ENCODE results near the gene ACY1. TPM values are rescaled to one million over a fixed set of nuclear protein-coding genes. Genes with fewer than 3 reads are reported as not detected.

Gene ACY1
- polyA plus RNA-seq, 1 of the 3 experiments (the other 2 are of a cell fraction) = 93.0 TPM

DNA sequence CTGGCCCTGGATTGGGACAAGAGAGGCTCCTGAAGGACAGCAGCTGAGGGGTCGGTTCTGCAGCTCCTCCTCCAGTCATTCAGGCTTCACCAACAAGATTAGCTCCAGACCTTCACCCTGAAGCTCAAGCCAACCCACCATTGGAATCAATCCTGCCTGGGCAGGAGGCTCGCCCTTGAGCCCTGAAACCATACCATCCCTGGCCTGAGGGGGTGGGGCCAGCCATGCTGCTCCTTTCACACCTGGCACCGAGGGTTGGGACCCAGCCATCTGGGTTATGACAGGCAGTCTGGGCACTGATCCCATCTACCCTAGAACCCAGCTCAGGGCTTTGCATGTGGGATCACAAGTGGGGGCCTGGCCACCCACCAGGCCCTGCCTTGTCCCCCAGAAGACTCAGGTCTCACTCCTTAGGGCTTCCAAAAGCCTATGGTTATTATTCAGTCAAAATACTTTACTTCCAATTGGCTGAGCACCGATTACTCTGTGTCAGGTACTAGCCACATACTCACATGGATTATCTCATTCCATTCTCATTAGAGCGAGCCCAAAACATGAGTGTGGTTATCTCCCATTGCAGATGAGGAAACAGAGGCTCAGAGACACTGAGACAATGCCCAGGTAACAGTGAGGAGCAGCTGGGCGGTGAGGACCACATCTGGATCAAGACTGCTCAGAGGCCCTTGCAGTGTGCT is 12.6 kb upstream of the ACY1 start:
- H3F3A ChIP-seq (replicated peaks; ENCODE audit: insufficient read depth) = peaks cover 15% of the 10 kb centered on the region
- H2AFZ ChIP-seq (ENCODE audit: low read depth) = no peak overlapping the region
- peak overlapping the region in 1 of 2 experiments; percentile 30; a peak in 1 of 4 replicates for H3K27ac ChIP-seq (ENCODE audit: low read depth in 2 of 2, low read length in 1 of 2)
- H3K9me3 ChIP-seq = no peaks in the 10 kb centered on the region
- ChIA-PET POLR2A (no interaction called here), CTCF (interaction anchor here (1.1 to 4.8 kb wide), 4 partner anchors 11 to 32 kb away, joined by 3 to 27 read pairs (median 14); partner anchors contain the start of genes ACY1, PARP3 and RRP9)
- no peaks in the 10 kb centered on the region for H4K20me1 ChIP-seq (ENCODE audit: insufficient read depth)
- no peaks in the 10 kb centered on the region for H3K36me3 ChIP-seq (replicated peaks in 1 of 2; ENCODE audit: control insufficient read depth in 1 of 2, insufficient read depth in 2 of 2, low read length in 1 of 2)
- H3K4me3 ChIP-seq (ENCODE audit: low read depth in 2 of 2, low read length in 1 of 2) = no peak overlapping the region
- WGBS (ENCODE audit: low lambda C conversion rate) = 82% methylated on average over 6 of the region's 6 CpGs
- H3K9ac ChIP-seq = no peak overlapping the region
- TF ChIP-seq RAD21 (IDR thresholded peaks at IDR 0.05; ENCODE audit: low read length) (no peak), ELF1 (IDR thresholded peaks at IDR 0.05) (no peak), RFX5 (IDR thresholded peaks at IDR 0.05; ENCODE audit: low read length) (no peak), FOXJ3 (CRISPR knock-in tag; IDR thresholded peaks at IDR 0.05) (no peak), RCOR1 (IDR thresholded peaks at IDR 0.05; ENCODE audit: low read length) (no peak), SIN3A (IDR thresholded peaks at IDR 0.05; ENCODE audit: borderline replicate concordance, low read depth, low read length) (no peak), EP300 (IDR thresholded peaks at IDR 0.05; ENCODE audit: borderline replicate concordance in 1 of 2, low read depth in 1 of 2, low read length in 1 of 2) (no peak), JUND (IDR thresholded peaks at IDR 0.05) (no peak), POLR2AphosphoS5 (IDR thresholded peaks at IDR 0.05; ENCODE audit: low read depth, low read length) (no peak), GABPA (IDR thresholded peaks at IDR 0.05; ENCODE audit: low read depth) (no peak), TEAD4 (IDR thresholded peaks at IDR 0.05; ENCODE audit: borderline replicate concordance, insufficient read depth) (no peak)
- TF ChIP-seq, protein P1, sequence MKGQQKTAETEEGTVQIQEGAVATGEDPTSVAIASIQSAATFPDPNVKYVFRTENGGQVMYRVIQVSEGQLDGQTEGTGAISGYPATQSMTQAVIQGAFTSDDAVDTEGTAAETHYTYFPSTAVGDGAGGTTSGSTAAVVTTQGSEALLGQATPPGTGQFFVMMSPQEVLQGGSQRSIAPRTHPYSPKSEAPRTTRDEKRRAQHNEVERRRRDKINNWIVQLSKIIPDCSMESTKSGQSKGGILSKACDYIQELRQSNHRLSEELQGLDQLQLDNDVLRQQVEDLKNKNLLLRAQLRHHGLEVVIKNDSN (IDR thresholded peaks at IDR 0.05; ENCODE audit: borderline replicate concordance, low read depth) = no peak
- TF ChIP-seq, protein P2, sequence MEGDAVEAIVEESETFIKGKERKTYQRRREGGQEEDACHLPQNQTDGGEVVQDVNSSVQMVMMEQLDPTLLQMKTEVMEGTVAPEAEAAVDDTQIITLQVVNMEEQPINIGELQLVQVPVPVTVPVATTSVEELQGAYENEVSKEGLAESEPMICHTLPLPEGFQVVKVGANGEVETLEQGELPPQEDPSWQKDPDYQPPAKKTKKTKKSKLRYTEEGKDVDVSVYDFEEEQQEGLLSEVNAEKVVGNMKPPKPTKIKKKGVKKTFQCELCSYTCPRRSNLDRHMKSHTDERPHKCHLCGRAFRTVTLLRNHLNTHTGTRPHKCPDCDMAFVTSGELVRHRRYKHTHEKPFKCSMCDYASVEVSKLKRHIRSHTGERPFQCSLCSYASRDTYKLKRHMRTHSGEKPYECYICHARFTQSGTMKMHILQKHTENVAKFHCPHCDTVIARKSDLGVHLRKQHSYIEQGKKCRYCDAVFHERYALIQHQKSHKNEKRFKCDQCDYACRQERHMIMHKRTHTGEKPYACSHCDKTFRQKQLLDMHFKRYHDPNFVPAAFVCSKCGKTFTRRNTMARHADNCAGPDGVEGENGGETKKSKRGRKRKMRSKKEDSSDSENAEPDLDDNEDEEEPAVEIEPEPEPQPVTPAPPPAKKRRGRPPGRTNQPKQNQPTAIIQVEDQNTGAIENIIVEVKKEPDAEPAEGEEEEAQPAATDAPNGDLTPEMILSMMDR (IDR thresholded peaks at IDR 0.05) = no peak
- peaks cover 29% of the 10 kb centered on the region for H3K79me2 ChIP-seq (ENCODE audit: insufficient read depth)
- no peak for DNase-seq
- H3K27me3 ChIP-seq (ENCODE audit: insufficient read depth) = no peaks in the 10 kb centered on the region
- H3K9me2 ChIP-seq = no peaks in the 10 kb centered on the region
- H3K4me2 ChIP-seq = no peak overlapping the region
- peaks cover 7 to 56% of the 10 kb centered on the region in 2 experiments for H3K4me1 ChIP-seq (ENCODE audit: control insufficient read depth in 1 of 2, insufficient read depth in 2 of 2, low read depth in 1 of 2, low read length in 1 of 2)

DNA sequence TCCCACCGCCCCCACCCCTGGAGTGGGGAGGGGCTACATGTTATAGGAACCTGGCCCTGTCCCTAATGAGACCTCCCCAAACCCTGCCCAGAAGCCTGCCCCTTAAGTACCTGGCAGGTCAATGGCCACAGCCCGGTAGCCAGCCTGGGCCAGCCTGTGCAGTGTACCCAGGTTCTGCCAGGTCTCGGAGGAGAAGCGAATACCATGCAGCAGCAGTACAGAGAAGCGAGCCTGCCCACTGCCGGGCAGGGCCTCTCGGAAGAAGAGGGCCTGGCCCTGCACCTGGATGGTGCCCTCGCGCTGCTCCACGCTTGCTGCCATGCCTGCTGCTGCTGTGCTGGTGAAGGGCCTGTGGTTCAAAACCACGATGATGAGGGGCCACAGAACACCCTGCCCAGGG is 12.0 kb upstream of the ACY1 start:
- H3K9ac ChIP-seq = no peak overlapping the region
- H3K4me3 ChIP-seq (ENCODE audit: low read depth in 2 of 2, low read length in 1 of 2) = no peak overlapping the region
- TF ChIP-seq SMC3 (IDR thresholded peaks at IDR 0.05; ENCODE audit: low read depth, low read length) (no peak), FOSL2 (IDR thresholded peaks at IDR 0.05; ENCODE audit: borderline replicate concordance, low read depth) (no peak), FOXJ3 (CRISPR knock-in tag; IDR thresholded peaks at IDR 0.05) (no peak), RXRA (IDR thresholded peaks at IDR 0.05; ENCODE audit: borderline replicate concordance, low read depth) (no peak)
- TF ChIP-seq, protein P2 (IDR thresholded peaks at IDR 0.05) = no peak
- H3K4me2 ChIP-seq = no peak overlapping the region
- POLR2A ChIA-PET = interaction anchor here (0.6 kb wide), 1 partner anchor 10 kb away, joined by 3 read pairs; no protein-coding TSS in a partner anchor
- peak overlapping the region in 1 of 2 experiments; percentile 30; a peak in 1 of 4 replicates for H3K27ac ChIP-seq (ENCODE audit: low read depth in 2 of 2, low read length in 1 of 2)
- CTCF ChIA-PET = interaction anchor here (2.9 to 4.8 kb wide), 2 partner anchors 11 to 29 kb away, joined by 23 to 27 read pairs; partner anchors contain the start of genes ACY1, PARP3 and RRP9
- no peaks in the 10 kb centered on the region for H3K9me2 ChIP-seq
- 86% methylated on average over 1 of the region's 11 CpGs for WGBS (ENCODE audit: low lambda C conversion rate)
- H3K27me3 ChIP-seq (ENCODE audit: insufficient read depth) = no peaks in the 10 kb centered on the region
- peaks cover 7 to 55% of the 10 kb centered on the region in 2 experiments for H3K4me1 ChIP-seq (ENCODE audit: control insufficient read depth in 1 of 2, insufficient read depth in 2 of 2, low read depth in 1 of 2, low read length in 1 of 2)
- H3K36me3 ChIP-seq (replicated peaks in 1 of 2; ENCODE audit: control insufficient read depth in 1 of 2, insufficient read depth in 2 of 2, low read length in 1 of 2) = no peaks in the 10 kb centered on the region
- H3K79me2 ChIP-seq (ENCODE audit: insufficient read depth) = peaks cover 23% of the 10 kb centered on the region
- no peak for DNase-seq
- H3F3A ChIP-seq (replicated peaks; ENCODE audit: insufficient read depth) = peaks cover 19% of the 10 kb centered on the region
- H3K9me3 ChIP-seq = no peaks in the 10 kb centered on the region
- H2AFZ ChIP-seq (ENCODE audit: low read depth) = no peak overlapping the region
- H4K20me1 ChIP-seq (ENCODE audit: insufficient read depth) = no peaks in the 10 kb centered on the region
